A549 (cell line): Measurements from ENCODE around the gene CDC42BPB. TPM values are rescaled to one million over a fixed set of nuclear protein-coding genes. Genes with fewer than 3 reads are reported as not detected.

Experiments used
- ATAC-seq, 2 experiments: fragments of 200-7000 bp in 1 of 2; fragments of >200 bp in 1 of 2; cut with Nextera tagmentation in 1 of 2; cut with Tn5 transposase in 1 of 2; 3 replicates each; pipeline versions ENCODE4 v1.8.0 to v1.9.1; 2018 to 2020; ENCODE audit warnings: mild to moderate bottlenecking in 1 of 2, moderate library complexity in 1 of 2
- CTCF ChIA-PET: fragments of 300-600 bp; sonication (Branson Sonifier 250); formaldehyde crosslinking; extraction: SDS; loops from one replicate; lab custom pipeline; 2021; ENCODE audit warnings: antibody characterized with exemption, inconsistent platforms; lab: Yijun Ruan, JAX
- POLR2A ChIA-PET: fragments of 350-600 bp; formaldehyde crosslinking; extraction: SDS; loops from one replicate; lab custom pipeline; 2021; ENCODE audit warnings: antibody characterized with exemption, inconsistent platforms; lab: Yijun Ruan, JAX
- DNase-seq, 2 experiments: peaks; one replicate each; pipeline versions ENCODE4 v3.0.0 to v3.0.0-alpha.2; 2011 to 2016; ENCODE audit warnings: low read depth in 1 of 2, low spot score in 1 of 2
- FAIRE-seq: peaks from 2 replicates; lab custom pipeline; 2011; peaks lifted over from hg19 to GRCh38; lab: Jason Lieb, UNC
- H3K27ac ChIP-seq, 2 experiments: fragments of >200 bp; sonication (Bioruptor Twin); formaldehyde crosslinking; 3 replicates each; pipeline ENCODE4 v1.5.1; 2016 to 2017
- H3K4me1 ChIP-seq: fragments of >200 bp; sonication (Bioruptor Twin); formaldehyde crosslinking; 3 replicates; pipeline ENCODE4 v1.6.1; 2016
- H3K4me2 ChIP-seq: fragments of >200 bp; sonication (Bioruptor Twin); formaldehyde crosslinking; 3 replicates; pipeline ENCODE4 v1.6.1; 2016
- H3K4me3 ChIP-seq: fragments of >200 bp; sonication (Bioruptor Twin); formaldehyde crosslinking; 3 replicates; pipeline ENCODE4 v1.5.1; 2016
- H3K9me3 ChIP-seq: fragments of >200 bp; sonication (Bioruptor Twin); formaldehyde crosslinking; 3 replicates; pipeline ENCODE4 v1.6.1; 2016
- CHD2 ChIP-seq: fragments of 150-350 bp; IDR thresholded peaks from 2 replicates; pipeline ENCODE4 v1.6.1; 2014; ENCODE audit warnings: low read length; ENCODE audit not compliant: partially characterized antibody
- FOSL2 ChIP-seq, 2 experiments: fragments of 450-650 bp in 1 of 2; fragments of >200 bp in 1 of 2; sonication (Bioruptor Twin) in 1 of 2; formaldehyde crosslinking; IDR thresholded peaks; 2 replicates each; pipeline versions ENCODE4 v1.5.0 to v1.6.1; 2016 to 2020; ENCODE audit warnings: mild to moderate bottlenecking in 1 of 2, moderate library complexity in 1 of 2
- HOXB5 ChIP-seq: fragments of 250-450 bp; sonication (Bioruptor Pico); IDR thresholded peaks from 2 replicates; pipeline ENCODE4 v1.5.0; 2020; ENCODE audit warnings: mild to moderate bottlenecking, moderate library complexity
- MAZ ChIP-seq: fragments of 150-350 bp; IDR thresholded peaks from 2 replicates; pipeline ENCODE4 v1.6.1; 2014; ENCODE audit warnings: antibody characterized with exemption, low read depth, low read length, borderline replicate concordance
- MYC ChIP-seq: IDR thresholded peaks from 2 replicates; pipeline ENCODE4 v1.6.1; 2012; ENCODE audit warnings: mild to moderate bottlenecking, inconsistent platforms, low read length, improper control_type of control experiment, borderline replicate concordance
- NFE2L2 ChIP-seq: fragments of 150-350 bp; conservative IDR thresholded peaks from 2 replicates; pipeline ENCODE4 v1.6.1; 2014; ENCODE audit warnings: low read length
- NPAS2 ChIP-seq: fragments of 250-450 bp; sonication (Bioruptor Pico); IDR thresholded peaks from 2 replicates; pipeline ENCODE4 v1.8.0; 2022; ENCODE audit warnings: mild to moderate bottlenecking, moderate library complexity, borderline replicate concordance
- PHF8 ChIP-seq: fragments of 200-600 bp; sonication (generic); IDR thresholded peaks from 2 replicates; pipeline ENCODE4 v1.6.1; 2016; ENCODE audit warnings: low read depth, mild to moderate bottlenecking, antibody characterized with exemption, moderate library complexity, borderline replicate concordance
- POLR2A ChIP-seq: IDR thresholded peaks from 2 replicates; pipeline ENCODE4 v1.6.1; 2012; ENCODE audit warnings: mild to moderate bottlenecking, low read length
- SREBF2 ChIP-seq: fragments of 450-650 bp; IDR thresholded peaks from 2 replicates; pipeline ENCODE4 v1.6.1; 2014; ENCODE audit warnings: mild to moderate bottlenecking, moderate library complexity
- ZNF302 ChIP-seq: fragments of 250-450 bp; sonication (Bioruptor Pico); IDR thresholded peaks from 2 replicates; pipeline ENCODE4 v1.9.0; 2021; ENCODE audit warnings: inconsistent platforms, mild to moderate bottlenecking, moderate library complexity
- WGBS: methylation state at CpG from one replicate; pipeline ENCODE4 v1.1.6; 2017; ENCODE audit errors: missing lambda C conversion rate; 5-methylcytosine and 5-hydroxymethylcytosine counted together
- polyA plus RNA-seq, 4 experiments: library from polyadenylated mRNA; depleted of rRNA in 3 of 4; stranded (reverse); fragments of >200 nt; fragmentation: RNase III in 1 of 4; extraction: RNeasy Plus Mini Kit Qiagen cat#74134 plus additional on column Dnase treatment in 1 of 4; gene quantifications; 2 replicates in 3 of 4; 3 replicates in 1 of 4; pipeline ENCODE4 v1.2.3, GENCODE V29; 2011 to 2017
- TF ChIP-seq, protein P1 (sequence below): fragments of 250-450 bp; sonication (Bioruptor Pico); IDR thresholded peaks from 2 replicates; pipeline ENCODE4 v1.5.0; 2020; ENCODE audit warnings: low read depth, mild to moderate bottlenecking, moderate library complexity
- TF ChIP-seq, protein P2 (sequence below): IDR thresholded peaks from 2 replicates; pipeline ENCODE4 v1.6.1; 2012; ENCODE audit warnings: low read depth, borderline replicate concordance
- TF ChIP-seq, protein P3 (sequence below): fragments of >200 bp; sonication (Bioruptor Twin); formaldehyde crosslinking; IDR thresholded peaks from 2 replicates; pipeline ENCODE4 v1.6.1; 2016
- TF ChIP-seq, protein P4 (sequence below): IDR thresholded peaks from 2 replicates; pipeline ENCODE4 v1.6.1; 2012
- TF ChIP-seq, protein P5 (sequence below): fragments of 250-450 bp; sonication (Bioruptor Pico); IDR thresholded peaks from 2 replicates; pipeline ENCODE4 v1.5.0; 2021; ENCODE audit warnings: mild to moderate bottlenecking, moderate library complexity, borderline replicate concordance

CDC42BPB gene
- polyA plus RNA-seq, 2 of the 4 experiments (the other 2 are of a cell fraction): 56.4 to 57.1 TPM

DNA sequence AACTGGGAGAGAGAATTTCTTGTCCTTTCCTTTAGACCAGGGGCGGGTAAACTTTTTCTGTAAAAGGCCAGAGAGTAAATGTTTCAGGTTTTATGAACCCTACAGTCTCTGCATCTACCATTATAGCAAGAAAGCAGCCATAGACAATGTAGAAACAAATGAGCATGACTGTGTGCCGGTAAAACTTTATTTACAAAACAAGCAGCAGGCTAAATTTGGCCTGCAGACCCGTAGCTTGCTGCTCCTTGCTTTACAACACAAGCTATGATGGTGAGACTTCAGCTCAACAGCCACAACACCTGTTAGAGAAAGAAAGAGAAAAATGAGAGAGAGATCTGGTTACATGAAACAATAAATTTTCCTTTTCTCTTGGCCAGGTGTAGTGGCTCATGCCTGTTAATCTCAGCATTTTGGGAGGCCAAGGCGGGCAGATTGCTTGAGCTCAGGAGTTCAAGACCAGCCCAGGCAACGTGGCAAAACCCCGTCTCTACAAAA is 4.2 kb upstream of the CDC42BPB start:
- TF ChIP-seq NPAS2: no peak
- TF ChIP-seq, protein P1, sequence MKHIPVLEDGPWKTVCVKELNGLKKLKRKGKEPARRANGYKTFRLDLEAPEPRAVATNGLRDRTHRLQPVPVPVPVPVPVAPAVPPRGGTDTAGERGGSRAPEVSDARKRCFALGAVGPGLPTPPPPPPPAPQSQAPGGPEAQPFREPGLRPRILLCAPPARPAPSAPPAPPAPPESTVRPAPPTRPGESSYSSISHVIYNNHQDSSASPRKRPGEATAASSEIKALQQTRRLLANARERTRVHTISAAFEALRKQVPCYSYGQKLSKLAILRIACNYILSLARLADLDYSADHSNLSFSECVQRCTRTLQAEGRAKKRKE: no peak
- no peak for TF ChIP-seq MAZ
- no peak for TF ChIP-seq FOSL2 (IDR thresholded peaks at IDR 0.05)
- TF ChIP-seq FOSL2 (CRISPR knock-in tag; IDR thresholded peaks at IDR 0.05): no peak
- TF ChIP-seq, protein P2, sequence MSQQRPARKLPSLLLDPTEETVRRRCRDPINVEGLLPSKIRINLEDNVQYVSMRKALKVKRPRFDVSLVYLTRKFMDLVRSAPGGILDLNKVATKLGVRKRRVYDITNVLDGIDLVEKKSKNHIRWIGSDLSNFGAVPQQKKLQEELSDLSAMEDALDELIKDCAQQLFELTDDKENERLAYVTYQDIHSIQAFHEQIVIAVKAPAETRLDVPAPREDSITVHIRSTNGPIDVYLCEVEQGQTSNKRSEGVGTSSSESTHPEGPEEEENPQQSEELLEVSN: no peak
- TF ChIP-seq, protein P3, sequence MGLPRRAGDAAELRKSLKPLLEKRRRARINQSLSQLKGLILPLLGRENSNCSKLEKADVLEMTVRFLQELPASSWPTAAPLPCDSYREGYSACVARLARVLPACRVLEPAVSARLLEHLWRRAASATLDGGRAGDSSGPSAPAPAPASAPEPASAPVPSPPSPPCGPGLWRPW: no peak
- TF ChIP-seq SREBF2: no peak
- TF ChIP-seq, protein P4, sequence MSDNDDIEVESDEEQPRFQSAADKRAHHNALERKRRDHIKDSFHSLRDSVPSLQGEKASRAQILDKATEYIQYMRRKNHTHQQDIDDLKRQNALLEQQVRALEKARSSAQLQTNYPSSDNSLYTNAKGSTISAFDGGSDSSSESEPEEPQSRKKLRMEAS: no peak
- TF ChIP-seq MYC: no peak
- TF ChIP-seq, protein P5, sequence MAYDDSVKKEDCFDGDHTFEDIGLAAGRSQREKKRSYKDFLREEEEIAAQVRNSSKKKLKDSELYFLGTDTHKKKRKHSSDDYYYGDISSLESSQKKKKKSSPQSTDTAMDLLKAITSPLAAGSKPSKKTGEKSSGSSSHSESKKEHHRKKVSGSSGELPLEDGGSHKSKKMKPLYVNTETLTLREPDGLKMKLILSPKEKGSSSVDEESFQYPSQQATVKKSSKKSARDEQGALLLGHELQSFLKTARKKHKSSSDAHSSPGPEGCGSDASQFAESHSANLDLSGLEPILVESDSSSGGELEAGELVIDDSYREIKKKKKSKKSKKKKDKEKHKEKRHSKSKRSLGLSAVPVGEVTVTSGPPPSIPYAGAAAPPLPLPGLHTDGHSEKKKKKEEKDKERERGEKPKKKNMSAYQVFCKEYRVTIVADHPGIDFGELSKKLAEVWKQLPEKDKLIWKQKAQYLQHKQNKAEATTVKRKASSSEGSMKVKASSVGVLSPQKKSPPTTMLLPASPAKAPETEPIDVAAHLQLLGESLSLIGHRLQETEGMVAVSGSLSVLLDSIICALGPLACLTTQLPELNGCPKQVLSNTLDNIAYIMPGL: no peak
- no peak for TF ChIP-seq ZNF302 (CRISPR knock-in tag)
- no peak for TF ChIP-seq NFE2L2
- DNase-seq (no peak), ATAC-seq (no peak), FAIRE-seq (no peak)
- WGBS: 65% methylated on average over 6 of the region's 6 CpGs
- no peak overlapping the region for H3K4me3 ChIP-seq
- POLR2A ChIA-PET: no interaction called here
- no peaks in the 10 kb centered on the region for H3K9me3 ChIP-seq
- no peak overlapping the region for H3K27ac ChIP-seq
- peaks cover 43% of the 10 kb centered on the region for H3K4me1 ChIP-seq
- CTCF ChIA-PET: interaction anchor here (1.2 to 2.8 kb wide), 2 partner anchors 13 to 29 kb away, joined by 3 to 14 read pairs; no protein-coding TSS in a partner anchor
- no peak overlapping the region for H3K4me2 ChIP-seq

DNA sequence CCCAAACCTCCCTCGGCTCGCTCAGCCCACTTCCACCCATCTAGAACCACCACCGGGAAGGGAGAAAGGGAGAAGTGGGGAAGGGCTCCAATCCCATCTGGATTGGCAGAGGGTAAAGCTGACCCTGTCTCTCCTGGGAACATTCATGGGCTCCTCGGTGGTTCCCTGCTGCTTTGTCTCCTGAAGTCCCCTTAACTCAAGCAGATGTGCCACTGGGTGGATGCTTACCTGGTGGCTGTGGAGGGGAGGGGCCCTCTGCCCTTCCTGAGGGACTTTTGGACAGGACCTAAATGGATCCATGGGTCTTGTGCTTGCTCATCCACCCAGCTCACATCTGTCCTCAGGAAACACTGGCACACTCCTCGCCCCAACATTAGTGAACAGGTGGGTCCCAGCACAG is 2.2 kb upstream of the CDC42BPB start:
- Histone ChIP-seq H3K9me3 (no peaks in the 10 kb centered on the region), H3K4me3 (peak overlapping the region; percentile 97; the same call in 1 of the 3 replicates), H3K27ac (peak overlapping the region; percentile 94 to 97; a peak in 4 of 6 replicates), H3K4me2 (peak overlapping the region; percentile 94), H3K4me1 (peaks cover 38% of the 10 kb centered on the region)
- TF ChIP-seq POLR2A: 0 out of 2 replicates have a peak, but pooled peaks have one; percentile 8
- no peak for TF ChIP-seq CHD2
- FAIRE-seq (no peak), ATAC-seq (no peak), DNase-seq (no peak)
- POLR2A ChIA-PET: no interaction called here
- WGBS: 83% methylated on average over 5 of the region's 5 CpGs
- CTCF ChIA-PET: interaction anchor here (0.7 to 2.8 kb wide), 5 partner anchors 13 to 46 kb away, joined by 3 to 14 read pairs (median 4); no protein-coding TSS in a partner anchor

DNA sequence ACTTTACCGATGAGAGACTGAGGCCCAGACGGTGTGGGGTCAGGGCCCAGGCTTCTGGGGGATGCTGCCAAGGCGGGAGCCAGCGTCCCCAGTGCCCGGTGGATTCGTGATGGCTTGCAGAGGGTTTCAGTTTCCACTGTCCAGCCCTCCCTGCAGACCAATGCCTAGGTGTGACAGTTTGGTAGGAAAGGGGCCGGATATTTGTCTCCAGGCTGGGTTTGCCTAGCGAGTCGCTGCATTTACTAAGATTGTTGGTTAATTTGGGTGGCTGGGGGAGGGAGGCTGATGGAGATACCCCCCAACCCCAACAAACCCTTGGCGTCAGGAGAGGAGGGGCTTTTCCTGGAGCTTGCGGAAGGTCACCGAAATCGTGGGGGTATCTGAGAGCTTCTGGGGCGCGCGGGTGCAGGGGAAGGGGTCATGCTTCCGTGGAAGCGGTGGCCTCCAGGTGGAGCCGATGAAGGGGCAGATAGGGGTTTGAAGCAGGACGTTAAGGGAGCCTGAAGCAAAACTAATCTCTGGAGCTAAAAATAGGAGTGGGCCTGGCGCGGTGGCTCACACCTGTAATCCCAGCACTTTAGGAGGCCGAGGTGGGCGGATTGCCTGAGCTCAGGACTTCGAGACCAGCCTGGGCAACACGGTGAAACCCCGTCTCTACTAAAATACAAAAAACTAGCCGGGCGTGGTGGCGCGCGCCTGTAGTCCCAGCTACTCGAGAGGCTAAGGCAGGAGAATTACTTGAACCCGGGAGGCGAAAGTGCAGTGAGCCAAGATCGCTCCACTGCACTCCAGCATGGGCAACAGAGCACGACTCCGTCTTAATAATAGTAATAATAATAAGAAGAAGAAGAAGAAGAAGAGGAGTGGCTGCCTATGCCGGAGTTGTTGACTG is 1.1 kb upstream of the CDC42BPB start:
- peak; percentile 2 to 33; a peak in 3 of 6 replicates for ATAC-seq
- Histone ChIP-seq H3K4me1 (peaks cover 38% of the 10 kb centered on the region), H3K4me3 (peak overlapping the region; percentile 97), H3K27ac (peak overlapping the region; percentile 94 to 97), H3K9me3 (no peaks in the 10 kb centered on the region), H3K4me2 (peak overlapping the region; percentile 94)
- CTCF ChIA-PET: interaction anchor here (0.7 to 2.7 kb wide), 3 partner anchors 10 to 47 kb away, joined by 3 to 8 read pairs (median 3); no protein-coding TSS in a partner anchor
- TF ChIP-seq HOXB5 (CRISPR knock-in tag) (no peak), PHF8 (peak; percentile 39; the same call in 1 of the 2 replicates)
- 79% methylated on average over 35 of the region's 39 CpGs for WGBS
- FAIRE-seq: no peak
- DNase-seq: no peak
- POLR2A ChIA-PET: no interaction called here
